Cerebellar cortex (tissue), 1 donor: ENCODE data around the gene NTSR1.
A peak's percentile ranks its signal among the peaks of the same experiment; 100 is the strongest.

Experiments used
- DNase-seq: peaks from one replicate; pipeline ENCODE4 v3.0.0-alpha.2; 2015; ENCODE audit warnings: low spot score

NTSR1 gene

DNA sequence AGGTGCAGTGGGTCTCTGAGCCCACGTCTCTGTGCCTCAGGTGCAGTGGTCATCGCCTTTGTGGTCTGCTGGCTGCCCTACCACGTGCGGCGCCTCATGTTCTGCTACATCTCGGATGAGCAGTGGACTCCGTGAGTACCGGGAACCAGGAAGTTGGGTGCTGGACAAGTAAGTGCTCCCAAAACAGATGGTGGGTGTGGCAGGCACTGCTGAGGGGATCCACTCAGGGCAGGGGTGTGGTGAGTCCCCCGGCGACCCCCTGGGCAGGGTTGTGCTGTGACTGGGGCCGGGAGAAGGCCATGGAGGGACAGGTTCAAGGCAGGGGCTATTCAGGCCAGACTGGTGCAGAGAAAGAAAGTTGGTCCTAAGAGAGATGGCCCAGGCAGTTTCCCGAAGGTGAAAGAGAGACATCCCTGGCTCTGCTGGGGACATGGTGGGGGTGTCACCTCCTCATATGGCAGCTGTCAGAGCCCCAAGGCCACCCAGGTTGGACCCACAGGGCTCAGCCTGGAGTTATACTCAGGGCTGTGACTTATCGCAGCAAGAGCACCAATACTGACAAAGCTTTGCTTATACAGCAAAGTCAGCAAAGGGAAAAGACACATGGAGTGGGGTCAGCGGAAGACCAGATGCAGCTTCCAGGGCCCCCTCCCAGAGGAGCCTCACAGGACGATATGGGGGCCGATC lies 49.7 kb downstream of the NTSR1 start:
- no peak for DNase-seq

DNA sequence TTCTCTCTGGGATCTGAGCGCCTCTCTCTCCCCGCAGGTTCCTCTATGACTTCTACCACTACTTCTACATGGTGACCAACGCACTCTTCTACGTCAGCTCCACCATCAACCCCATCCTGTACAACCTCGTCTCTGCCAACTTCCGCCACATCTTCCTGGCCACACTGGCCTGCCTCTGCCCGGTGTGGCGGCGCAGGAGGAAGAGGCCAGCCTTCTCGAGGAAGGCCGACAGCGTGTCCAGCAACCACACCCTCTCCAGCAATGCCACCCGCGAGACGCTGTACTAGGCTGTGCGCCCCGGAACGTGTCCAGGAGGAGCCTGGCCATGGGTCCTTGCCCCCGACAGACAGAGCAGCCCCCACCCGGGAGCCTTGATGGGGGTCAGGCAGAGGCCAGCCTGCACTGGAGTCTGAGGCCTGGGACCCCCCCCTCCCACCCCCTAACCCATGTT lies 51.4 kb downstream of the NTSR1 start:
- no peak for DNase-seq

DNA sequence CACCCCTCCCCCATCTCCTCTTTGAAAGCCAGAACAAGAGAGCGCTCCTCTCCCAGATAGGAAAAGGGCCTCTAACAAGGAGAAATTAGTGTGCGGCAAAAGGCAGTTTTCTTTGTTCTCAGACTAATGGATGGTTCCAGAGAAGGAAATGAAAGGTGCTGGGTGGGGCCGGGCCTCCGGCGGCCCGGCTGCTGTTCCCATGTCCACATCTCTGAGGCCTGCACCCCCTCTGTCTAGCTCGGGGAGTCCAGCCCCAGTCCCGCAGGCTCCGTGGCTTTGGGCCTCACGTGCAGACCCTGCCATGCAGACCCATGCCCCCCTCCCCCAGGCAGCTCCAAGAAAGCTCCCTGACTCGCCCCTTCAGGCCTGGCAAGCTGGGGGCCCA lies 51.8 kb downstream of the NTSR1 start:
- DNase-seq, result no peak

DNA sequence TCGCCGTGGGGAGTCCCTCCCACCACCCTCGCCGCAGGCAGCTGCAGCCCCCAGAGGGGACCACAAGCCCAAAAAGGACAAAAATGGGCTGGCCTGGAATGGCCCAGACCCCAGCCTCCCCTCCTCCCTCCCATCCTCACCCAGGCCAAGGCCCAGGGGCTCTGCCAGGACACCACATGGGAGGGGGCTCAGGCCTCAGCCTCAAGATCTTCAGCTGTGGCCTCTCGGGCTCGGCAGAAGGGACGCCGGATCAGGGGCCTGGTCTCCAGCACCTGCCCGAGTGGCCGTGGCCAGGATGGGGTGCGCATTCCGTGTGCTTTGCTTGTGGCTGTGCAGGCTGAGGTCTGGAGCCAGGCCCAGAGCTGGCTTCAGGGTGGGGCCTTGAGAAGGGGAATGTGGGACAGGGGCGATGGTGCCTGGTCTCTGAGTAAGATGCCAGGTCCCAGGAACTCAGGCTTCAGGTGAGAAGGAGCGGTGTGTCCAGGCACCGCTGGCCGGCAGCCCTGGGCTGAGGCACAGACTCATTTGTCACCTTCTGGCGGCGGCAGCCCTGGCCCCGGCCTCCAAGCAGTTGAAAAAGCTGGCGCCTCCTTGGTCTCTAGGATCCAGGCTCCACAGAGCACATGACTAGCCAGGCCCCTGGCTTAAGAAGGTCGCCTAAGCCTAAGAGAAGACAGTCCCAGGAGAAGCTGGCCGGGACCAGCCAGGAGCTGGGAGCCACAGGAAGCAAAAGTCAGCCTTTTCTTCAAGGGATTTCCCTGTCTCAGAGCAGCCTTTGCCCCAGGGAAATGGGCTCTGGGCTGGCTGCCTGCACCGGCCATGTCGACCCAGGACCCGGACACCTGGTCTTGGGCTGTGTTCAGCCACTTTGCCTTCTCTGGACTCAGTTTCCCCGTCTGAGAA lies 52.5 kb downstream of the NTSR1 start:
- peak; percentile 17 for DNase-seq

DNA sequence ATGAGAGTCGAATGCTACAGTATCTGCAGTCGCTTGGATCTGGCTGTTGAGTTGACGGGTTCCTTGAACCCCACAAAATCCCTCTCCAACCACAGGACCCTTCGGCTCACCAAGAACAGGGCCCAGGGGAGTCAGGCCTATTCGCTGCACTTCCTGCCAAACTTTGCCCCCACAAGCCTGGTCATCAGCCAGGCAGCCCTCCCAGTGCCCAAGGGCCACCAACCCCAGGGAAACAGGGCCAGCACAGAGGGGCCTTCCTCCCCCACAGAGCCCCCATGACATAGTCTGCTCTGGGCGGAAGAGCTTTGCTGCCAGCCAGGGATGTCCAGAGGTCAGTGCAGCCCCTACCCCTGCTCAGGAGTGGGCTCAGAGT lies 53.1 kb downstream of the NTSR1 start:
- DNase-seq, result no peak

DNA sequence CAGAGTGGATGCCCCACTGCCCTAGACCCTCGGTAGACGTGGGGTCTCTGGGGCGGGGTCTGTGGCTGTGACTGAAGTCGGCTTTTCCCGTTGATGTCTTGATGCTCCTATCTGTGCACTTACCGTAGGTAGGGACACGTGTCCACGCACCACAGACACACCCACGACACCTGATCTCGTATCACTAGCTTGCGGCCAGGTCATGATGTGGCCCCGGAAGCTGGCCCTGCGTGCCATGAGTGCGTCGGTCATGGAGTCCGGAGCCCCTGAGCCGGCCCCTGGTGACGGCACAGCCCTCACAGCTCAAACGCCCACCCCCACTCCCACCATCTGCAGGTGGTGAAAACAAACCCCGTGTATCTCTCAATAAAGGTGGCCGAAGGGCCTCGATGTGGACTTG lies 53.7 kb downstream of the NTSR1 start:
- DNase-seq, result no peak

DNA sequence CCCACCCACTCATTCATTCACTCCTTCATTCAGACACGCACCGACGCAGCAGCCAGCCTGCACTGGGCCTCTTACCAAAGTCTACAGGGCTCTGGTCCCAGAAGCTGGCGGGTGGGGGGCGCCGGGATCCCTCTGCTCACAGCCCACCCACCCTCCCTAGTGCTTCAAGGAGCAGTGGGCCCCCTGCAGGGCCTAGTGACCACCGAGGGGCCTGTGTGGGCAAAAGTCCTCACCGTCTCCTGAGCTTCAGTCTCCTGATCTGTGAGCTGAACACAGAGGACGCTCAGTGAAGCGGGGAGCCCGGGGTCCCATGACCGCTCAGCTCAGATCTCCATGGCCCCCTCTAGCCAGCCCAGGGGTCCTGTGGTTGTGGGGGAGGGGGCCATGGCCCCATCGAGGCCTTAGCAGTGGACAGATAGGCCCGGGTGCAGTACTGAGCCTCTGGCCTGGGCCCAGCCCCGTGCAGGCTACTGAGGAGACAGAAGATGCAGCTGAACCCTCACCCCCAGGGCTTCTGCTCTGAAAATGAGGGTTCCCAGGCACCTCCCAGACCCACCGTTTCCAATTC lies 54.2 kb downstream of the NTSR1 start:
- DNase-seq, result no peak

DNA sequence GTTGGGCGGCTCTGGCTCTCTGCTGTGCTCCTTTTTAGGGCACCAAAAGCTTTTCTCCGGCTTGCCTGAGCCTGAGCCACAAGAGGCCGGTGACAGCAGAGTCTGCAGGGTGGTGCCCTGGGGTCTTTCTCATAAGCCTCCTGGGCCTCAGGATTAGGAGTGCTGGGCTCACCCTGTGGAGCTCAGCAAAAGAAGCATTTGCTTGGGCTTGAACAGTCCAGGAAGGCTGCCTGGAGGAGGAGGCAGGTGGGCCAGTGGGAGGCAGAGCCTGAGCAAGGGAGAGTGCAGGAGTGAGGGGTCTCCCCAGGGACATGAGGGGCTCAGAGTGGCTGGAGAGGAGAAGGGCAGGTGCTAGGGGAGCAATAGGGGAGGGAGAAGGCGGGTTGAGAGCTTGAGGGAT lies 54.8 kb downstream of the NTSR1 start:
- DNase-seq, result no peak

DNA sequence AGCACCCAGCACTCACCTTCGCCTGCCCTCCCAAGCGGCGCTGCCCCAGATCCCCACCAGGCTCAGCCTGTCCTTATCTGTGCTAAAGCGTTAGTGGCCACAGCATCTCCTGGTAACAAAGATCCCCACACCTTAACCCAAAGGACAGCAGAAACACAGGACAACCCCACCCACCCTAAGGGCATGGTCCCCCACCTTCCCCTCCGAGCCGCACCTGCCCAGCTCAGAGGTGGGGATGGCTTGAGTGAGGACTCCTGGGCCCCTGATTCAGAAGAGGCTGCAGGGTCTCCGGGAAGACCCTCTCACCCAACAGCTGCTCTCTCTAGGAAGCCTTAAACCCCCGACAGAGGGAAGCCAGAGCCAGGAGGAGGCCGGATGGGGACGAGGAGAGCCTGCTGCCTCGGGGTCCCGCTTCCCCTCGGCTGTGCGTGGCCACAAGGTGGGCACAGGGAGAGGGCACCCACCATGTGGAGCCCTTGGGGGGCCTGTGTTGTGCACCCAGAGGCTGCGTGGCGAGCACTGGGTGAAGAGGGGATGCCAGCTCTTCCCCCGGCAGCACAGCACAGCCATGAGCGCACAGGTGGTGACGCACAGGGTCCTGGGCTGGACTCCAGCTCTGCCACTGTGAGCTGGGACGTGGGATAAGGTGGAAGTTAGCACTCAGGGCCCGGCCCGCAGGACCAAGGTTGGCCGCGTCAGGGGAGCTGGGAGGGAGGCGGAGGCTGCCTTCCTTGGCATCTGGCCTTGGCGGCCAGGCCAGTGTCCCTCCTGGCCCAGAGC lies 55.7 kb downstream of the NTSR1 start:
- DNase-seq, result no peak

DNA sequence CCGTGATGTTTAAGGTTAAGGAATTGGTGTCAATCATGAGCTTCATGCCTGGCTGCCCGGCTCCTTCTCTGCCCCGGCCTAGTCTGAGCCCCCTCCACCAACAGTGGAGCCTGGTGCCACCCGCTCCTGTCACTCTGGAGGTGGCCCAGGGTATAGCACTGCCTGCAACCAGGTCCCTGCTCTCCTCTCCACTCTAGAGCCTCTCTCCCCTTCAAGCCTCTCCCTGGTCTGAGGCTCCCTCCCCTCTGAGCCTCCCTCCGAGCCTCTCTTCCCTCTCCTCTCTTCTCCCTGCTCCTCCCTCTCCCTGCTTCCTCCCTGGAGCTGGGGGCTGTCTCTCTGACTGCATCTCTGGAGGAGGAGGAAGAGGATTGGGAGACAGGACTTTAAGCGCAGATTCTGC lies 56.4 kb downstream of the NTSR1 start:
- no peak for DNase-seq

DNA sequence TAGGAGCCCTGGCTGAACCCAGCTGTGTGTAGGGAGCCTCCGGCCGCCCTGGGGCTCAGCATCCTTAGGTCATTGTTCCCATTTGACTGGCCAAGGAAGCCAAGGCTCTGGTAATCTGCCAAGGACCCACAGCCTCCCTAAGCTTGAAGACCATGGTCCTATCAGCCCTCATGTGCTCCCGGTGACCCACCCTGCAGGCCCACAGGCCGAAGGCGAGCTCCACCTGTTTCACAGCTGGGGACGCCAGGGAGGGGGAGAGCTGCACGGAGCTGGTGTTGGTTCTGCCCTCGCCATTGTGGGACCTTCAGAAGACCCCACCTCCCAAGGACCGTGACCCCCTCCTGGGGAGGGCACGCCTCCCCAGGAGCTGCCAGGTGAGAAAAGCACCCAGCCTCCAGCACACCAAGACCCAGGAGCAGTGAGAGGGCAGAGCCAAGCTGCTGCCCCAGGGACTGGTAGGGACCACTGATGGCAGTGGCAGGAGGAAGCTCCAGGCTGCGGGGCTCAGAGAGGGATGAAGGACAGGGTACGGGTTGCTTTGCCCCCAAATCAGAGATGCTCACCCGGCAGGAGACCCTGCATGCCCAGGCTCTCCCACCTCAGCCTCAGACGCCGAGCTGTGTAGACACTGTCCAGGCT lies 56.9 kb downstream of the NTSR1 start:
- no peak for DNase-seq

DNA sequence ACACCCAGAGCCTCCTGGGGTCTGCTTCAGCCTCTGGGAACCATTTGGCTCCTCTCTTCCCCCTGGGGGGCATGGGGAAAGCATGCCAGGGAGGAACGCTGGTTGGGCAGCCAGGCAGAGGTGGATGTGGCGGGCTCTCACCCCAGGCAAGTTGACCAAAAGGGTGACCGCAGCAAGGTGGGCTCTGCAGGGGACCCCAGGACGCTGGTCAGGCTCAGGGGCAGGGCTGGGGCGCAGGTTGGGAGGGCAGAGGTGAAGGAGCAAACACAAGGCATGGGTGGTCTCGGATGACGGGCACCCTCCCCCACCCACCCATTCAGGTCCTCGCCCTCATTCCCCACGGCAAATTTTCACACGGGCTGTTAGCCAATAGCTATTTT lies 57.4 kb downstream of the NTSR1 start:
- no peak for DNase-seq

DNA sequence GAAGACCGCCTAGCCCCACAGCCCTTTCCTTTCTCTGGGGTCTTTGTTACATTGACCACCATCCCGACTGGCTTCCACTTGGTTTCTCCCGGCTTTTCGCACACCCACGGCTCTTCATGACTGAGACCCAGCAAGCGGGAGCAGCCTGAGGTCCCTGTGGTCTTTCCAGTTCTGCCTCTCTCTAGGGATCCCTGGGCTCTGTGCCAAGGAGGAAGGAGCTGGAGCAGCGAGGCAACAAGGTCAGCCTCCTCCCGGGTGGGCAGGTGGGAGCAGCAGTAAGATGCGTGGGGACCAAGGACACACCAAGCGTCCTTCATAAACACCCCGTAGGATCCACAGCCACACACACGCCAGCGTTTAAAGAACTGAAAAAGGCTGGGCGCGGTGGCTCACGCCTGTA lies 58.1 kb downstream of the NTSR1 start:
- DNase-seq, result no peak

DNA sequence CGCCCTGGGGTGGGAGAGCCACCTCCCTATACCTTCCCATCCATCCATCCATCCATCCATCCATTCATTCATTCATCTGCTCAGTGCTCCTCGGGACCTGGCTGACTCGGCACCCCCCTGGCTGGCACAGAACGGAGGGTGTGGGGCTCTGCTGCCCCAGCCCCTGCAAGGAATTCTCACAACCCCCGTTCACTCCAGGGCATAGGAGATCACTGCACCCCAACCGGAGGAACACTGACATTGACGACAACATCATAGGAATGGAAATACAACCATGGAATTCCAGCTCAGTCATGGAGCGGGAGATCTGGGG lies 59.6 kb downstream of the NTSR1 start:
- no peak for DNase-seq

DNA sequence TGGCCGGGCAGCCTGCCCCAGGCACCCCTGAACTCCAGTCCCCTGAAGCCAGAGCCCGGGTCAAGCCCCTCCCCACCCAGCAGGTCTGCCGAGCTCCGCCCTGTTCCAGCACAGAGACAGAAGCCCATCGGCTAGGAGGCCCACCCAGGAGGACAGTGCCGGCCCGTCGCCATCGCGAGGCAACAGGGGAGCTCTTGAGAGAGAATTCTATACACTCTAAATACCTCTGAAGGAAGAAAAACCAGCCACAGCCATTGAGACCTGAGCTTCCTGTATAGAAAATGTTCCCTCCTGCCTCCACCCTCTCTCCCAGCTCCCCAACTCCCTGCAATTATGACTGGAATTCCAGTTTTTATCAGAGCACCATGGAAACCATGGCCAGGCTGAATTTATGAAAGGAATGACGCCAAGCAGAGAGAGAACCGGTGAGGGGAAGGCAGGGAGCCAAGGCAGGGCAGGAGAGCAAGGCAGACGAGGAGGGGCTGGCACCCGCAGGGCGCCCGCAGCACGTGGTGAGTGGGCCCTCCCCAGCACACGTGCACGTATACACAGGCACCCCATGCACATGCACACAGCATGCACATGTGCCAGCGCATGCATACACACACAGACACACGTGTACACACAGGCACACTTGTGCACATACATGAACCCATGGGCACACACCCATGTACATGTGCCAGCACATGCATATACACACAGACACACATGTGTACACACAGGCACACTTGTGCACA lies 60.1 kb downstream of the NTSR1 start:
- DNase-seq, result no peak

DNA sequence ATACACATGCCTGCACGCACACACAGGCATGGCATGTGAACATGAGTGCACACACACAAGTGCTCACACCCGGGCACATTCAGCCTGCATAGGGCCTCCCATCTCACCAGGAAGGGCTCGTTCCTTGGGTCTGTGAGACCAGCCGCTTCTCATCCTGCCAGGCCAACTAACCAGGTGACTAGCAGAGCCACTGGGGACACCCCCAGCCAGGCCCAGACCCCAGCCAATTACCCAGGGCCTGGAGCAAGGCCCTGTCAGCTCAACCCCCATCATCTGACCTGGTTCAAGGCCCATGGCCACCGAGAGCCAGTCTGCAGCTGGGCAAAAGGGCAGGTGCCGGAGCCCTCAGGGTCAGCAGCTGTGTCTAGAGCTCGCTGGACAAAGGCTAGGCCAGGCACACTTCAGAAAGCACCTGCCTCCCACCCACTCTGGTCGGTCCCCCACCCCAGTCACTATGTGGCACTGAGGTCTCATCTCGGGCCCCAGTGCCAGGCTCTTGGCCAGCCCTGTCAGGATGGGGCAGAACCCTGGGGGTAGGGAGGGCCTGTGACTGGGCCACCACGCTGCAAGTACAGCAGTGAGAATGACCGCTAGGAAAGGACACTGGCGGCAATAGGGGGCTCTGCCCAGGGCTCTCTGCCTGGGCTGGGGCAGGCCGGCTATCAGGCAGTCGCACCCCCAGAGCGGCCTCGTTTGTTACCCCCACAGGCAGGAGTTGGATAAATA lies 60.9 kb downstream of the NTSR1 start:
- DNase-seq, result no peak

DNA sequence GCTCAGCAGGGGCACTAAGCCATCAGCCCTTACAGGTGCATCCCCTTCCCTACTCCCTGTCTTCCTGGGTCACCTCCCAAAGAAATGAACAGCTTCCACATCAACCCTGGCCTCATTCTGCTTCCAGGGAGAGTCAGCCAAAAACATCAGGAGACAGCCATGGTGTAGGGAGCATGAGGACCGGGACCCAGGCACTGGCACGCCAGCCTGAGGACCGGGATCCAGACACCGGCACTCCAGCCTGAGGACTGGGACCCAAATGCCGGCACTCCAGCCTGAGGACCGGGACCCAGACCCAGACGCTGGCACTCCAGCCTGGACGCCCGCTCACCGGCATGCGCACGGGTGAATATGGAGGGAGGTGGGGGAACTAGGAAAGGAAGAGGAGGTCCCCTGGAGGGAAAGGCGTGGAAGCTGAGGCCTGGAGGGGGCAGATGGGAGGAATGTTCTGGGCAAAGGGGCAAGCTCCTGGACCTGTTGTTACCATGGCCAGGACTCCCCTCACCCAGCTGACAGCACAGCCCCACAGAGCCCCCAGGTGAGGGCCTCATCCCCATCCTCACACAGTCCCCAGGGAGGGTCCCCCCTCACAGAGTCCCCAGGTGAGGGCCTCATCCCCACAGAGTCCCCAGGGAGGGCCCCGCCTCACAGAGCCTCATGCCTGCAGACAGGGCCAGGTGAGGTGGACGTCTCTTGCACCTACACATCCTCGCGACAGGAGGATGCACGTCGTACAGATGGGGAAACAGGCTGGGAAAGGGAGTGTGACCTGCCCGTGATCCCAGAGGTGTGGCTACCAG lies 61.7 kb downstream of the NTSR1 start:
- DNase-seq, result no peak

DNA sequence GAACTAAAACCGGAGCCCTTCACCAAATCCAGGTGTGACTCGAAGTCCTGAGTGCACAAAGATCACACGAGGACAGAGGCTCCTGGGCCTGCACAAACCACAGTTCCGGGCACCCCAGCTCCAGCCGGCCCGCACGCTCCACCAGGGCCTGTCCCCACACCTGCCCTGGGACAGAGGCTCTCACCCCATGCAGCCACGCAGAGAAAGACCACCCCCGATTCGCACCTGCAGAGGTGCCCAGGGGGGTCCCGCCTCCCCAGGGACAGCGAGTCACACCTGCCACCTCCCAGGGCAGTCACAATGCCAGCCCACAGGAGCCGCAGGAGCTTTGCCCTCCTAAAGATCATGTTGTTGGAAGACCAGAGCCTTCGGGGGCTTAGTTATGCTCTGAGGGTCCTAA lies 62.3 kb downstream of the NTSR1 start:
- no peak for DNase-seq

DNA sequence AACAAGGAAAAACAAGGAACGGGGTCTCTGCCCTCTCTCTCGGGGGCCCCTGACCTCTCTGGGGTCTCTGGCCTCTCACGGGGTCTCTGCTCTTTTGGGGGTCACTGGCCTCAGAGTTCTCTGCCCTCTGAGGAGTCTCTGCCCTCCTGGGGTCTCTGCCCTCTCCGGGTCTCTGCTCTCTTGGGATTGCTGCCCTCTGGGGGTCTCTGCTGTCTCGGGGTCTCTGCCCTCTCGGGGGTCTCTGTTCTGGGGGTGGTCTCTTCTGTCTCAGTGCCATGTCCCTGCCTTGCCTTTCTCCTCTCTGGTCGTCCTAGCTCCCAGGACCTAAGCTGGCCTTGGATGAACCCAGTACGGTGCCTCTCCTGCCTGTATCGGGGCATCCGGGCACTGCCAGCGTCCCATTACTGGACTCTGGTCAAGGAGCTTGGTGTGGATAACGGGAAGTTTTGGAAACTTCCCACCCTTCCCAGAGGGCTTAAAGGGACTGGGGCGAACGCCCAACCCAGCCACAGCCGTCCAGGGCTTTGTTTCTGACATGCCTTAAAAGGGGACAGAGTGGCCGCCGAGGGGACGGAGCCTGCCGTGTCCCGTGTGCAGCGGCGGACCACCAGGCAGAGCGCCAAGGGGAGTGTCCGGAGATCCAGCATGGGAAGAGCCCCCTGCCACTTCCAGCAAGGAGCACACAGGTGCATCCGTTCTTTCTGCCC lies 62.9 kb downstream of the NTSR1 start:
- no peak for DNase-seq
